HEK293 (cell line): ENCODE data around the gene MORN3.

Source experiments
- CTCF ChIA-PET: fragments of 350-600 bp; formaldehyde crosslinking; extraction: SDS; loops from one replicate; lab custom pipeline; 2021; ENCODE audit warnings: antibody characterized with exemption; lab: Yijun Ruan, JAX
- POLR2A ChIA-PET: fragments of 300-600 bp; formaldehyde crosslinking; extraction: SDS; loops from one replicate; lab custom pipeline; 2020; ENCODE audit warnings: antibody characterized with exemption, inconsistent platforms; lab: Yijun Ruan, JAX
- H3K27ac ChIP-seq: fragments of 200-500 bp; sonication (Bioruptor generic); 2 replicates; pipeline ENCODE4 v1.5.1; 2014; ENCODE audit warnings: low read depth, low read length, control low read depth, inconsistent platforms; ENCODE audit errors: extremely low read depth
- H3K36me3 ChIP-seq, 2 experiments: fragments of 200-500 bp in 1 of 2; sonication (Bioruptor generic) in 1 of 2; 1 replicate in 1 of 2; 2 replicates in 1 of 2; pipeline ENCODE4 v1.5.1; 2014 to 2017; ENCODE audit warnings: inconsistent platforms in 2 of 2, low read length in 2 of 2; ENCODE audit not compliant: control insufficient read depth in 2 of 2, insufficient read depth in 1 of 2
- H3K4me1 ChIP-seq: fragments of 200-500 bp; sonication (Bioruptor generic); 2 replicates; pipeline ENCODE4 v1.5.1; 2014; ENCODE audit warnings: mild to moderate bottlenecking, low read length, inconsistent platforms; ENCODE audit not compliant: control insufficient read depth, insufficient read depth
- H3K4me3 ChIP-seq: 2 replicates; pipeline ENCODE4 v1.5.1; 2011; ENCODE audit warnings: low read depth, mild to moderate bottlenecking, control low read depth, low read length, moderate library complexity
- H3K9me3 ChIP-seq: fragments of 200-500 bp; sonication (Bioruptor generic); 2 replicates; pipeline ENCODE4 v1.5.1; 2014; ENCODE audit warnings: low read depth, low read length, inconsistent platforms; ENCODE audit not compliant: control insufficient read depth, insufficient read depth
- GFI1B ChIP-seq: fragments of 450-650 bp; formaldehyde crosslinking; IDR thresholded peaks from 2 replicates; pipeline ENCODE4 v1.5.1; 2016; ENCODE audit warnings: missing biosample characterization, missing genetic modification characterization
- GLIS2 ChIP-seq: fragments of 450-650 bp; formaldehyde crosslinking; IDR thresholded peaks from 2 replicates; pipeline ENCODE4 v1.5.1; 2016; ENCODE audit warnings: missing biosample characterization, missing genetic modification characterization
- INSM2 ChIP-seq: fragments of 450-650 bp; formaldehyde crosslinking; IDR thresholded peaks from 2 replicates; pipeline ENCODE4 v1.5.1; 2016; ENCODE audit warnings: missing biosample characterization, missing genetic modification characterization
- KLF10 ChIP-seq: fragments of 450-650 bp; IDR thresholded peaks from 2 replicates; pipeline ENCODE4 v1.5.1; 2018; ENCODE audit warnings: missing biosample characterization, mild to moderate bottlenecking, missing genetic modification characterization
- MEIS1 ChIP-seq: sonication (generic); formaldehyde crosslinking; IDR thresholded peaks from 2 replicates; pipeline ENCODE4 v1.8.1; 2022; ENCODE audit warnings: missing genetic modification reagents, mild to moderate bottlenecking, borderline replicate concordance
- PATZ1 ChIP-seq: fragments of 450-650 bp; formaldehyde crosslinking; IDR thresholded peaks from 2 replicates; pipeline ENCODE4 v1.5.1; 2016; ENCODE audit warnings: missing biosample characterization, missing genetic modification characterization
- ZBTB11 ChIP-seq: fragments of 450-650 bp; formaldehyde crosslinking; conservative IDR thresholded peaks from 2 replicates; pipeline ENCODE4 v1.5.1; 2016; ENCODE audit warnings: low read depth, missing biosample characterization, missing genetic modification characterization
- ZBTB44 ChIP-seq: fragments of 450-650 bp; IDR thresholded peaks from 2 replicates; pipeline ENCODE4 v1.5.1; 2018; ENCODE audit warnings: missing biosample characterization, mild to moderate bottlenecking, missing genetic modification characterization
- ZFP69B ChIP-seq: fragments of 450-650 bp; formaldehyde crosslinking; IDR thresholded peaks from 2 replicates; pipeline ENCODE4 v1.5.1; 2016; ENCODE audit warnings: missing biosample characterization, missing genetic modification characterization
- ZNF114 ChIP-seq: fragments of 450-650 bp; formaldehyde crosslinking; IDR thresholded peaks from 2 replicates; pipeline ENCODE4 v1.5.0; 2017; ENCODE audit warnings: missing biosample characterization, missing genetic modification characterization
- ZNF140 ChIP-seq: fragments of 450-650 bp; formaldehyde crosslinking; IDR thresholded peaks from 2 replicates; pipeline ENCODE4 v1.5.1; 2016; ENCODE audit warnings: missing biosample characterization, missing genetic modification characterization
- ZNF16 ChIP-seq: fragments of 450-650 bp; formaldehyde crosslinking; IDR thresholded peaks from 2 replicates; pipeline ENCODE4 v1.5.1; 2016; ENCODE audit warnings: low read depth, missing biosample characterization, missing genetic modification characterization
- ZNF394 ChIP-seq: fragments of 450-650 bp; formaldehyde crosslinking; IDR thresholded peaks from 2 replicates; pipeline ENCODE4 v1.5.1; 2016; ENCODE audit warnings: missing biosample characterization, missing genetic modification characterization, mild to moderate bottlenecking, moderate library complexity, borderline replicate concordance
- ZNF433 ChIP-seq: fragments of 450-650 bp; formaldehyde crosslinking; IDR thresholded peaks from 2 replicates; pipeline ENCODE4 v1.5.1; 2016; ENCODE audit warnings: missing biosample characterization, missing genetic modification characterization, low read depth
- ZNF514 ChIP-seq: fragments of 450-650 bp; formaldehyde crosslinking; IDR thresholded peaks from 2 replicates; pipeline ENCODE4 v1.5.1; 2016; ENCODE audit warnings: missing biosample characterization, missing genetic modification characterization
- ZNF626 ChIP-seq: fragments of 450-650 bp; sonication (Bioruptor Pico); formaldehyde crosslinking; IDR thresholded peaks from 2 replicates; pipeline ENCODE4 v1.5.1; 2018; ENCODE audit warnings: missing biosample characterization, missing genetic modification characterization, inconsistent platforms
- ZNF692 ChIP-seq: fragments of 450-650 bp; formaldehyde crosslinking; IDR thresholded peaks from 2 replicates; pipeline ENCODE4 v1.5.1; 2016; ENCODE audit warnings: missing biosample characterization, missing genetic modification characterization
- ZNF843 ChIP-seq: fragments of 450-650 bp; formaldehyde crosslinking; IDR thresholded peaks from 2 replicates; pipeline ENCODE4 v1.5.1; 2016; ENCODE audit warnings: missing biosample characterization, missing genetic modification characterization
- ZSCAN30 ChIP-seq: fragments of 450-650 bp; IDR thresholded peaks from 2 replicates; pipeline ENCODE4 v1.5.1; 2018; ENCODE audit warnings: missing biosample characterization, mild to moderate bottlenecking, missing genetic modification characterization, moderate library complexity

MORN3 gene

GRCh38 chr12:121632069-121632970 is 37.1 kb downstream of the MORN3 start:
- no peaks in the 10 kb centered on the region for H3K9me3 ChIP-seq
- peaks cover 10% of the 10 kb centered on the region for H3K4me1 ChIP-seq
- peak overlapping the region; percentile 28 for H3K27ac ChIP-seq
- no peak overlapping the region for H3K4me3 ChIP-seq
- TF ChIP-seq ZNF16 (tag by site-specific recombination) = peak; percentile 95
- TF ChIP-seq GFI1B (tag by site-specific recombination) = no peak
- 0 out of 2 replicates have a peak, but pooled peaks have one; percentile 58 for TF ChIP-seq ZNF692 (tag by site-specific recombination)
- TF ChIP-seq GLIS2 (tag by site-specific recombination) = no peak
- TF ChIP-seq ZBTB44 (tag by site-specific recombination) = peak; percentile 71
- peak; percentile 59; the same call in 1 of the 2 replicates for TF ChIP-seq ZFP69B
- TF ChIP-seq, all 188 proteins: peak for 4
- ChIA-PET POLR2A (no interaction called here), CTCF (interaction anchor here (1.6 kb wide), 2 partner anchors 36 to 49 kb away, joined by 6 to 8 read pairs; no protein-coding TSS in a partner anchor)
- H3K36me3 ChIP-seq = no peaks in the 10 kb centered on the region; a peak in 1 of 3 replicates

- Histone ChIP-seq H3K4me1 (peaks cover 10% of the 10 kb centered on the region), H3K9me3 (no peaks in the 10 kb centered on the region), H3K4me3 (no peak overlapping the region), H3K27ac (no peak overlapping the region), H3K36me3 (no peaks in the 10 kb centered on the region; a peak in 1 of 3 replicates)
- ChIA-PET CTCF (interaction anchor here (1.0 to 1.6 kb wide), 3 partner anchors 37 to 78 kb away, joined by 3 to 6 read pairs (median 5); no protein-coding TSS in a partner anchor), POLR2A (no interaction called here)
- TF ChIP-seq INSM2 (tag by site-specific recombination) (no peak), MEIS1 (CRISPR knock-in tag) (no peak), ZBTB11 (tag by site-specific recombination) (no peak), ZNF140 (tag by site-specific recombination) (no peak), KLF10 (tag by site-specific recombination) (no peak), ZNF394 (tag by site-specific recombination) (no peak), PATZ1 (no peak), ZNF626 (no peak), GLIS2 (tag by site-specific recombination) (no peak), ZSCAN30 (tag by site-specific recombination) (no peak), ZNF114 (tag by site-specific recombination) (no peak), ZNF433 (no peak), ZNF514 (no peak), ZNF843 (tag by site-specific recombination) (no peak)
These were observed 38.6 kb downstream of the MORN3 start for GRCh38 chr12:121630791-121631355.
